HK-2 (cell line): Measurements from ENCODE around the gene ARPC2.

Source experiments
- DNase-seq: peaks from one replicate; pipeline ENCODE4 v3.0.0-alpha.2; 2018; ENCODE audit not compliant: unreplicated experiment

Gene ARPC2

GRCh38 chr2:218253232-218253625 is 36.2 kb downstream of the ARPC2 start:
- DNase-seq: no peak

DNA sequence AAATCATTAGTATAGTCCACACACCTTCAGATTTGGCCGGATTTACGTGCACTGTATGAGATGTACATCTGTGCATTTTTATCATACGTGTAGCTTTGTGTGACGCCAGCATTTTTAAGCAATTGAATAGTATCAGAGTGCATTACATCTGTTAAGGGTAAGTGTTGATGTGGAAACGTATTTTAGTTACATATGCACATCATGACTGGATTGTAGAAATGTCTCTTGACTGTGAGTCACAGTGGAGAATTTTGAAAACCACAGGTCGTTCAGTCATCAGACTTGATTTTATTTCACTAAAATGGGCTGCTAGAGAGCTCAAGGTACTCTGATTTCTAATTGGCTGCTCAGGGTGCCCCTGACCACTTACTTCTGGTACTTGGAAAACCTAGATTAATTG is 38.5 kb downstream of the ARPC2 start:
- no peak for DNase-seq

- no peak for DNase-seq
These were observed 39.8 kb downstream of the ARPC2 start for GRCh38 chr2:218256612-218257350.

DNA sequence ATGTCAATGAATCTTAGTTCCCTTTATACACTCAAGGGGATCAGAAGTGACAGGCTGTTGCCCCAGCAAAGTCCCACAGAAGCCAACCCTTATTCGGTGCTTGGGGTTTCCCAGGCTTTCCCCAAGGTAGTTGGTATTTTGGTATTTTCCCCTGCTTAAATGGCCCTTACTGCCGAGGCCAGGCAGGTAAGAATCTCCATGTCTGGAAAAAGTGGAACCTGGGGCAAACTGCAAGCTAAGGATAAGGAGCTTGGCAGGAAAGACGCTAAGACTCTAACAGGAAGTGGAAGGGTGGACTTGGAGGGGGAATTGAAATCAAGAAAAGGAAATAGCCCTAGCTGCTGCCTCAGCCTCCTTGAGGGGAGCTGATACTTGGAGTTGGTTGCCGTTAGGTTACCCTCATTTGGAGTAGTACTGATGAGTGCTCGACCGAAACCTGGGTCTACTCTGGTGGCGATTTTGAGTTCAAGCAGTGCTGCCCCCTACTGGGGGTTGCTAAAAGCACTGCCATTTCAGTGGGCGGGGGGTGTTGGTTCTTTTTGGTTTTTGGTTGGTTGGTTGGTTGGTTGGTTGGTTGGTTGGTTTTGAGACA is 40.5 kb downstream of the ARPC2 start:
- no peak for DNase-seq

GRCh38 chr2:218259099-218259961 is 42.3 kb downstream of the ARPC2 start:
- no peak for DNase-seq

DNA sequence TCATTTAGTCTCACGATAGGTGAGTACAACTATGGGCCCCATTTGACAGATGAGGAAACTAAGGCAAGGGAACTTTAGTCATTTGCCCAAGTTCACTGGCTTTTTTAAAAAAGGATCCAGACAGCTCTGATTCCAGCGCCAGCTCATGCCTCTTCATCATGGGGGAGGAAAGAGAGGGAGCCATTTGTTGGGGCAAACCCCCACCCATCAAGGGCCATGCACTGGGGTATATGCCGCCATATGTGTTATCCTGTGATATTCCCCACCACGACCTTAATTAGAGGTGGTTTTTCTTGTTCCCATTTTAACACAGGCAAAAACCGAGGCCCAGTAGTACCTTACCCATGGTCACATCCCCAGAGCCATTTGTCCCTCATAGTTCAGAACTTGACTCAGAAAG is 43.2 kb downstream of the ARPC2 start:
- DNase-seq: no peak

GRCh38 chr2:218260742-218261422 is 43.9 kb downstream of the ARPC2 start, which contains the start of gene GPBAR1:
Gene GPBAR1 (plus strand): TSS chr2:218261015. CDS start chr2:218262725, 1,710 bp downstream.
- no peak for DNase-seq

DNA sequence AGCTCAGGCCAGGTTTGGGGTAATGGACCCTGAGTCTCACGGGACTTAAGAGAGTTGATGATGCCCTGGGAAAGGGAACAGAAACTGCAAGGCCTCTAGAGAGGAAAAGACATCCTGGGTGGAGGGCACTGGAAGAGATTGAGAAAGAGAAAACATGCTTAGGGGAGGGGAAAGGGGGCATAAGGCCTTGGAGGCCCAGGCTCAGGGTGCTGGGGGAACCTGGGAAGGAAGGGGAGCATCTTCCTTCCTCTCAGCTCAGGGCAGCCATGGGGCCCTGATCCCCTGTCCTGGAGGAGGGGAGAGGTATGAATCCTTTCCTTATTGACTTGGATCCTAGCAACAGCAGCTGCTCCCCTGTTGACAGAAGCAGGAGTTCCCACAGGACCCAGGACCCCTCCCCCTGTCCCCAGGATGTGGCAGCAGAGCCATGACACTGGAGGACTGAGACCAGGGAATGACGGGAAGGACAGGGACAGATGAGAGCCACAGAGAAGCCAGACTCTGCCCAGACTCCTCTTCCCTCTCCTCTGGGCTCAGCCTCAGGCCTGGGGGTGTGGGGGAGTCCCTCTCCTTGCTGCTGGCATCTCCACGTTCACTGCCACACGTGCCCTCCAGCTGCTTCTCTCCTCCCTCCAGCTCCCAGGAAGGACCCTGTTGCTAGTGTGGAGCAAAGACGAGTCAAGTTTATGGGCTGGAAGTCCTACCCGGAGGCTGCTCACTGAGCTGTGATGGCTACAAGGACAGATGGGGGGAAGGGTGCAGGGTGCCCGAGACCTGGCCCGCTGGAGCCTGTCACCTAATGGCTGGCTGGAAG is 44.6 kb downstream of the ARPC2 start:
- no peak for DNase-seq

GRCh38 chr2:218262237-218262600 is 45.2 kb downstream of the ARPC2 start:
- no peak for DNase-seq

GRCh38 chr2:218262631-218263586 is 45.9 kb downstream of the ARPC2 start:
- DNase-seq: no peak

GRCh38 chr2:218263817-218264641 is 47.0 kb downstream of the ARPC2 start:
- no peak for DNase-seq

DNA sequence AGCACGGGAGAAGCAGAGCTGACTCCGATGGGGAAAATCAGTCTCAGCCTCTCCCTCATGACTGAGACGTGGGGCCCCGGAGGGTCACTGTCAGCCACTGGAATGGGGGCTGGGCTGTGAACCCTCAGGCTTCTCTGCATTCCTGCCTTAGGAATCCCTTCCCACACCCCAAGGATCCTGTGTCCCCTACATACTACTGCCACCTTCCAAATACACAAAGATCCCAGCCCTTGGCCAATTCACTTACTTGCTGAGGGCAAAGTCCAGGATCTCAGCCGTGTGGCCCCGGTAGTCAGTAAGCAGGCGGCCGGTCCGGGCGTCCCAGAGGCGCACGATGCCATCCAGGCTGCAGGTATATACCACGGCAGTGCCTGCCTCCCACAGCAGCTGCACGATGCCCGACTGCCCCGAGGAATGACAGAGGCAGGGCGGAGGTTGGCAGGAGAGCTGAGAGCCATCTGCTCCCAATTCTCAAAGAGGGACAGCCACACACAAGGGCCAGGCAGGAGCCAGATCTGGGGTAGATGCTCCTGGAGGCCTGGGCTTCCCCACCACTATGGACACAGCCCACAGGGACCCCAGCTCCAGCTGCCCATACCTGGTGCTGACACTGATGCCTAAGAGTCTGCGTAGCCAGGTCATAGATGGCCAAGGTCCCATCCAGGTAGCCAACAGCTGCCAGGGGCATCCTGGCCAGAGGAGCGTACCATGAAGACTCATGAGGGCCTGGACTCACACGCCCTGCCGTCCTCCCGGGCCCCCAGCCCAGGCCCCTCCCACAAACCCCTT is 48.0 kb downstream of the ARPC2 start:
- DNase-seq: no peak

- DNase-seq: no peak
These were observed 48.6 kb downstream of the ARPC2 start for GRCh38 chr2:218265626-218266025.

GRCh38 chr2:218266316-218266979 is 49.5 kb downstream of the ARPC2 start:
- no peak for DNase-seq

DNA sequence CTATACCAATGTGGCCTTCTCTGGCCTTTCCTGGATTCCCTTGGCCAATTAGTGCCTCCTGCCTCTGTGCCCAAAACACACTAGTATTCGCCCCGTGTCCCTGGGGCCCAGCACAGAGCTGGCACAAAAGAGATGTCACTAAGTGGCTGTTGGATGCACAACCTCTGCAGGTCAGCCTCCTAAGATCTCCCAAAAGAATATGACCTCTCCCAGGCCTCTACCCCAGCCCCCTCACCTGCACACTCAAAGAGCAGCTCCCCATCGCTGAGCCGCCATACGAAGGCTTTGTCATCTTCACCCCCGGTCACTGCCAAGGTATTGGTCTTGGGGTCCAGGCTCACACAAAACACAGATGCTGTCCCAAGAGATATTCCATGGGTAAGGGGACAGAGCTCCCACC is 50.3 kb downstream of the ARPC2 start:
- no peak for DNase-seq

GRCh38 chr2:218269900-218270720 is 53.1 kb downstream of the ARPC2 start, which contains the start of the genes AAMP and PNKD:
Gene AAMP (minus strand): TSS chr2:218270137. CDS start chr2:218270086, 51 bp downstream.
Gene PNKD (plus strand): TSS chr2:218270519. CDS start chr2:218270536, 17 bp downstream.
- peak; percentile 100 for DNase-seq
